PC-3 (cell line): ENCODE data around the gene DBP. TPM values are rescaled to one million over a fixed set of nuclear protein-coding genes. Genes with fewer than 3 reads are reported as not detected.

Source experiments
- ATAC-seq: fragments of 200-7000 bp; cut with Tn5 transposase; 2 replicates; pipeline ENCODE4 v1.9.1; 2020; ENCODE audit warnings: mild to moderate bottlenecking, moderate library complexity
- BruUV-seq: library from RNA; stranded (reverse); fragments of 400-500 nt; replicated peaks from 2 replicates; lab custom pipeline; 2021; lab: Mats Ljungman, UMichigan
- CTCF ChIA-PET: fragments of 300-600 bp; sonication (Branson Sonifier 250); formaldehyde crosslinking; loops from one replicate; lab custom pipeline; 2022; ENCODE audit warnings: antibody characterized with exemption; lab: Charles Lee
- POLR2A ChIA-PET: fragments of 300-600 bp; sonication (Branson Sonifier 250); formaldehyde crosslinking; loops from one replicate; lab custom pipeline; 2022; ENCODE audit warnings: antibody characterized with exemption; ENCODE audit not compliant: unreplicated experiment; lab: Charles Lee
- DNase-seq: peaks from one replicate; pipeline ENCODE4 v3.0.0-alpha.2; 2015
- H2AFZ ChIP-seq: fragments of 300-600 bp; sonication (generic); 2 replicates; pipeline ENCODE4 v1.6.0; 2016; ENCODE audit warnings: antibody characterized with exemption, low read length
- H3F3A ChIP-seq: fragments of 300-600 bp; sonication (generic); one replicate; pipeline ENCODE4 v1.6.0; 2017; ENCODE audit warnings: antibody characterized with exemption, low read length, control low read depth, mild to moderate bottlenecking; ENCODE audit not compliant: unreplicated experiment
- H3K27ac ChIP-seq: fragments of 300-600 bp; sonication (generic); 2 replicates; pipeline ENCODE4 v1.5.1; 2016; ENCODE audit warnings: mild to moderate bottlenecking, low read length
- H3K27me3 ChIP-seq: fragments of 300-600 bp; sonication (generic); 2 replicates; pipeline ENCODE4 v1.6.1; 2016; ENCODE audit warnings: low read length, mixed read lengths
- H3K36me3 ChIP-seq: fragments of 300-600 bp; sonication (generic); 2 replicates; pipeline ENCODE4 v1.6.1; 2016; ENCODE audit warnings: low read depth, mixed run types, low read length, mixed read lengths
- H3K4me1 ChIP-seq: fragments of 300-600 bp; sonication (generic); 2 replicates; pipeline ENCODE4 v1.5.1; 2016; ENCODE audit warnings: low read length; ENCODE audit not compliant: insufficient read depth
- H3K4me2 ChIP-seq: fragments of 300-600 bp; sonication (generic); 2 replicates; pipeline ENCODE4 v1.6.0; 2016; ENCODE audit warnings: low read length
- H3K4me3 ChIP-seq: fragments of 300-600 bp; sonication (generic); 2 replicates; pipeline ENCODE4 v1.5.1; 2016; ENCODE audit warnings: mild to moderate bottlenecking, low read length, mixed read lengths
- H3K79me2 ChIP-seq: fragments of 300-600 bp; sonication (generic); 2 replicates; pipeline ENCODE4 v1.6.1; 2017; ENCODE audit warnings: low read length, mixed read lengths
- H3K9ac ChIP-seq: fragments of 300-600 bp; sonication (generic); 2 replicates; pipeline ENCODE4 v1.6.0; 2016; ENCODE audit warnings: mild to moderate bottlenecking, low read length
- H3K9me2 ChIP-seq: fragments of 300-600 bp; sonication (generic); replicated peaks from 2 replicates; pipeline ENCODE4 v1.6.1; 2016; ENCODE audit warnings: mixed run types, low read length, mixed read lengths
- H3K9me3 ChIP-seq: fragments of 300-600 bp; sonication (generic); 2 replicates; pipeline ENCODE4 v1.6.1; 2016; ENCODE audit warnings: low read length, mixed read lengths
- H4K20me1 ChIP-seq: fragments of 300-600 bp; sonication (generic); 2 replicates; pipeline ENCODE4 v1.6.1; 2016; ENCODE audit warnings: low read length, mixed read lengths
- CTCF ChIP-seq: fragments of 300-600 bp; sonication (generic); conservative IDR thresholded peaks from 2 replicates; pipeline ENCODE4 v1.5.1; 2017; ENCODE audit warnings: antibody characterized with exemption, low read depth, mild to moderate bottlenecking, low read length
- EZH2 ChIP-seq: fragments of 300-600 bp; sonication (generic); IDR thresholded peaks from one replicate; pipeline ENCODE4 v1.6.1; 2017; ENCODE audit warnings: antibody characterized with exemption, mild to moderate bottlenecking, low read length; ENCODE audit not compliant: unreplicated experiment
- EZH2phosphoT487 ChIP-seq: fragments of 300-600 bp; sonication (generic); IDR thresholded peaks from 2 replicates; pipeline ENCODE4 v1.6.1; 2018; ENCODE audit warnings: mild to moderate bottlenecking, antibody characterized with exemption, low read length, borderline replicate concordance
- intact Hi-C: fragments of 100-400 bp; cut with micrococcal nuclease; formaldehyde crosslinking; loops from 2 replicates; pipeline ENCODE4 v1.9.0; 2023
- total RNA-seq: library from RNA; depleted of rRNA; stranded (reverse); fragments of >200 nt; gene quantifications from 2 replicates; pipeline ENCODE4 v1.2.3, GENCODE V29; 2014

The DBP gene
- total RNA-seq, 1 experiment from 2014 or later, result 12.2 TPM

- H2AFZ ChIP-seq, result peak overlapping the region; percentile 63
- TF ChIP-seq CTCF (peak; percentile 80), EZH2phosphoT487 (no peak)
- no peak overlapping the region for H3K27ac ChIP-seq
- H3K79me2 ChIP-seq, result no peaks in the 10 kb centered on the region
- DNase-seq, result peak; percentile 85
- no peaks in the 10 kb centered on the region for H3K9me2 ChIP-seq
- no peaks in the 10 kb centered on the region for H3K27me3 ChIP-seq
- intact Hi-C loops, result loop anchor here (5.0 kb wide), 1 partner anchor 37 kb away; no protein-coding TSS in a partner anchor
- CTCF ChIA-PET, result no interaction called here
- BruUV-seq, result no TSS peak
- H3K4me1 ChIP-seq, result no peaks in the 10 kb centered on the region
- no peaks in the 10 kb centered on the region for H3K9me3 ChIP-seq
- 0 out of 2 replicates have a peak overlapping the region, but pooled peaks have one; percentile 19 for H3K4me2 ChIP-seq
- H3K4me3 ChIP-seq, result no peak overlapping the region
- H3F3A ChIP-seq, result no peaks in the 10 kb centered on the region
- H3K36me3 ChIP-seq, result no peaks in the 10 kb centered on the region
- POLR2A ChIA-PET, result no interaction called here
- H4K20me1 ChIP-seq, result no peaks in the 10 kb centered on the region
- no peak overlapping the region for H3K9ac ChIP-seq
- peak; percentile 88 for ATAC-seq
Observed at GRCh38 chr19:48674921-48675824, 38.0 kb upstream of the DBP start.

- no peaks in the 10 kb centered on the region for H3K4me1 ChIP-seq
- BruUV-seq, result no TSS peak
- no peak for TF ChIP-seq EZH2
- no peak for TF ChIP-seq CTCF
- no peak for TF ChIP-seq EZH2phosphoT487
- H3F3A ChIP-seq, result no peaks in the 10 kb centered on the region
- H3K9ac ChIP-seq, result no peak overlapping the region
- no peak overlapping the region for H2AFZ ChIP-seq
- H3K79me2 ChIP-seq, result no peaks in the 10 kb centered on the region
- H3K4me3 ChIP-seq, result no peak overlapping the region
- DNase-seq (no peak), ATAC-seq (no peak)
- intact Hi-C loops, result no loop called here
- H3K9me2 ChIP-seq, result no peaks in the 10 kb centered on the region
- no peaks in the 10 kb centered on the region for H3K36me3 ChIP-seq
- no peak overlapping the region for H3K27ac ChIP-seq
- no peak overlapping the region for H3K4me2 ChIP-seq
- ChIA-PET POLR2A (no interaction called here), CTCF (interaction anchor here (0.8 kb wide), 1 partner anchor 25 kb away, joined by 3 read pairs; no protein-coding TSS in a partner anchor)
- H3K9me3 ChIP-seq, result no peaks in the 10 kb centered on the region
- no peaks in the 10 kb centered on the region for H3K27me3 ChIP-seq
- no peaks in the 10 kb centered on the region for H4K20me1 ChIP-seq
Observed at GRCh38 chr19:48674216-48674809, 37.1 kb upstream of the DBP start.
